GM12865 (cell line): ENCODE data around the gene ACKR1.

Experiments used
- DNase-seq: peaks from one replicate; pipeline ENCODE4 v3.0.0; 2010; ENCODE audit warnings: low read depth
- H3K4me3 ChIP-seq: 2 replicates; pipeline ENCODE4 v1.5.1; 2011; ENCODE audit warnings: mild to moderate bottlenecking, low read depth, low read length, control low read depth
- CTCF ChIP-seq: IDR thresholded peaks from 2 replicates; pipeline ENCODE4 v1.5.1; 2011; ENCODE audit warnings: low read length, control low read depth, low read depth, inconsistent platforms; ENCODE audit not compliant: insufficient read depth; ENCODE audit errors: missing control alignments

The ACKR1 gene

DNA sequence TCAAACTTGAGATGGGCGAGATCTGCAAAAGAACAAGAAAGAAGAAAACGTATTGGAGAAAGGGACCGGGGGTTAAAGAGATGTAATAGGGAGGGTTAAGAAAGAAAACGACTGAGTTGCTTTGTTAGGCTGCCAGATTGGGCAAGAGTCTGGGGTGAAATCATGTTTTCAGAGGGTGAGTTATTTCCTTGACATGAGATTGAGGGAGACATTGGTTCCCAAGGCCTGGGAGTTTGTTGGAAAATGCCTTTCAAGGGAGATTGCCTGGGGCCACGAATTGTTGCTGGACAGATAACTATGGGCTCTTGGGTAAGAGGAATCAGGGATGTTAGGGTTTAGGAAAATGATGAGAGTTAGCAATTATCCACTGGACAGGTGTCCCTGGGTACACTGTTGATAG, 34.0 kb upstream of the ACKR1 start:
- no peak overlapping the region for H3K4me3 ChIP-seq
- TF ChIP-seq CTCF: no peak
- no peak for DNase-seq

DNA sequence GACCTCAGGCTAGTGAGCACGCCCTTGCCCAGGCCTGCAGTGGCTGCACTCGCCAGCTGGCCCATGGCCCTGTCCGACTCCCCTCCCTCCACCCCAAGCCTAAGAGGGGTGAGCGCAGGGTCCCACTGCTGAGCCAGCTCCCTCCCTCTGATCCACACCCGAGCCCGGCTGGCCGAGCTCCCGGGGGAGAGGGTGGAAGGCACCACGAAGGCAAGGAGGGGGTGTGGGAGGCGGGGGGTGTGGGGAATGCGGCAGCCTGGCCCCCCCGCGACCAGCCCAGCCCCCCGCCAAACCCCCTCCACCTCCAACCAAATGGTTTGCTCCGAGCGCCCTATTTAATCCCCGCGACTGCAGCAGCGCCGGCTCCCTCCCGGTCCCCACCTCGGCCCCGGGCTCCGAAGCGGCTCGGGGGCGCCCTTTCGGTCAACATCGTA, 33.4 kb upstream of the ACKR1 start, which contains the start of gene CADM3:
CADM3 (plus strand) TSS at position 362 of the 434 bp plus-strand sequence. CDS start 151 bp downstream, outside the sequence.
- H3K4me3 ChIP-seq: no peak within 1 kb of the TSS
- no peak for TF ChIP-seq CTCF
- no peak for DNase-seq

GRCh38 chr1:159171688-159172501, 32.8 kb upstream of the ACKR1 start:
- no peak overlapping the region for H3K4me3 ChIP-seq
- no peak for TF ChIP-seq CTCF
- DNase-seq: no peak

DNA sequence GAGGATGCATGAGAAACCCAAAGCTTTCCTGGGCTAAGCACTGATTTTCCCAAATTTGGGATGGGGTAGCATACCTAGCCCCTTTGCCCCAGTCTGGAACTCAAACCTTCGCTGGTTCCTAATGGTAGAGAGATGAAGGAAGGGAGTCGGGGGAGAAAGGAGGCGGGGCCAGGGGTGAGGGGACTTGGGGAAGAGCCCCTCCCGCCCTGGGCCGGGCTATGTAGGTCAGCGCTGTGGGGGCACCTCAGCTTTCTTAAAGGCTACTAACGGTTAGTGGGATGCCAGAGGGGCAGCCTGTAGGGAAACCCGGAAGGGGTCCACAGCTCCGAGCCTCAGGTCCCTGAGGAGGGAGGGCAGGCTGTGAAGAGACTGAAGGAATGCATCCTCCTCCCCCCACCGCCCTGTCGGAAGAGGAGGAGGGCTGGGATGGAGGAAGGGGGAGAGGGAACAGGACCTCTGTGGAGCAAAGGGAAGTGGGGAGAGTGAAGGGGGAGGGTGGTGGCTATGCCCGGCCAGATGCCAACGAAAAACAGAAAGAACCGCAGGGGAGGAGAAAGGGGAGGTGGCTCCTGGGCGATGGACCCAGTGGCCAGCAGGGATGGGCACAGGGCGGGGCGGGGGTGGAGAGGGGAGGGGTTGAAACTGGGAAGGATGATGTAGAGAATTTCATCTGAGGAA, 31.9 kb upstream of the ACKR1 start:
- no peak for DNase-seq
- no peak overlapping the region for H3K4me3 ChIP-seq
- TF ChIP-seq CTCF: no peak

- no peak for TF ChIP-seq CTCF
- H3K4me3 ChIP-seq: no peak overlapping the region
Observed at GRCh38 chr1:159173320-159173719, 31.4 kb upstream of the ACKR1 start.

GRCh38 chr1:159175571-159175970, 29.1 kb upstream of the ACKR1 start:
- TF ChIP-seq CTCF: no peak
- no peak overlapping the region for H3K4me3 ChIP-seq
- no peak for DNase-seq

More at GRCh38 chr1:159173320-159173719, 31.4 kb upstream of the ACKR1 start:
- no peak for DNase-seq
